H1 (cell line): ENCODE results near the gene OR1N1. TPM values are rescaled to one million over a fixed set of nuclear protein-coding genes. Genes with fewer than 3 reads are reported as not detected.

Experiments used
- CTCF ChIA-PET: fragments of 300-600 bp; sonication (Branson Sonifier 250); formaldehyde crosslinking; loops from one replicate; lab custom pipeline; 2021; ENCODE audit not compliant: partially characterized antibody; lab: Charles Lee
- POLR2A ChIA-PET: fragments of 300-600 bp; sonication (Branson Sonifier 250); formaldehyde crosslinking; loops from one replicate; lab custom pipeline; 2021; ENCODE audit warnings: inconsistent platforms; ENCODE audit not compliant: partially characterized antibody; lab: Charles Lee
- DNase-seq, 2 experiments: peaks; one replicate each; pipeline versions ENCODE4 v3.0.0 to v3.0.0-alpha.2; 2010 to 2022; ENCODE audit warnings: low spot score in 2 of 2, low read depth in 1 of 2, mixed read lengths in 1 of 2
- FAIRE-seq: peaks from 2 replicates; lab custom pipeline; 2011; peaks lifted over from hg19 to GRCh38; lab: Jason Lieb, UNC
- H2AFZ ChIP-seq: 2 replicates; pipeline ENCODE4 v1.8.1; 2012; ENCODE audit warnings: low read length, inconsistent platforms
- H2AK5ac ChIP-seq: 2 replicates; pipeline ENCODE4 v1.6.1; 2013; ENCODE audit warnings: low read depth, low read length
- H2BK120ac ChIP-seq: replicated peaks from 2 replicates; pipeline ENCODE3; 2013; ENCODE audit warnings: low read depth, low read length, inconsistent platforms
- H2BK12ac ChIP-seq: 2 replicates; pipeline ENCODE4 v1.6.1; 2013; ENCODE audit warnings: low read depth, low read length
- H2BK15ac ChIP-seq: 2 replicates; pipeline ENCODE4 v1.6.1; 2013; ENCODE audit warnings: low read length
- H2BK20ac ChIP-seq: 2 replicates; pipeline ENCODE4 v1.6.1; 2013; ENCODE audit warnings: low read length
- H2BK5ac ChIP-seq: 2 replicates; pipeline ENCODE4 v1.6.1; 2013; ENCODE audit warnings: low read depth, low read length
- H3K14ac ChIP-seq: 2 replicates; pipeline ENCODE4 v1.6.1; 2013; ENCODE audit warnings: inconsistent platforms; ENCODE audit not compliant: insufficient read length
- H3K18ac ChIP-seq: 2 replicates; pipeline ENCODE4 v1.6.1; 2013; ENCODE audit warnings: low read length; ENCODE audit errors: extremely low read depth
- H3K23ac ChIP-seq: 2 replicates; pipeline ENCODE4 v1.6.1; 2013; ENCODE audit warnings: inconsistent platforms; ENCODE audit not compliant: insufficient read length
- H3K23me2 ChIP-seq: 2 replicates; pipeline ENCODE4 v1.6.1; 2013; ENCODE audit warnings: low read depth, low read length
- H3K27ac ChIP-seq: 2 replicates; pipeline ENCODE4 v1.6.1; 2011; ENCODE audit warnings: low read depth, low read length, inconsistent platforms
- H3K27me3 ChIP-seq, 4 experiments: replicated peaks in 1 of 4; 1 replicate in 1 of 4; 2 replicates in 3 of 4; pipeline versions ENCODE4 v1.6.1 to v1.8.1; 2011 to 2013; ENCODE audit warnings: low read length in 3 of 4, mild to moderate bottlenecking in 3 of 4, inconsistent platforms in 2 of 4, mixed read lengths in 2 of 4, moderate library complexity in 1 of 4; ENCODE audit not compliant: control insufficient read depth in 3 of 4, insufficient read depth in 3 of 4; ENCODE audit errors: extremely low read depth in 1 of 4
- H3K36me3 ChIP-seq, 4 experiments: 2 replicates each; pipeline versions ENCODE4 v1.6.1 to v1.8.1; 2011 to 2013; ENCODE audit warnings: mild to moderate bottlenecking in 4 of 4, low read length in 3 of 4, moderate library complexity in 2 of 4, control low read depth in 1 of 4, inconsistent platforms in 1 of 4; ENCODE audit not compliant: insufficient read depth in 4 of 4, control insufficient read depth in 2 of 4
- H3K4ac ChIP-seq: replicated peaks from 2 replicates; pipeline ENCODE3; 2013; ENCODE audit warnings: low read length, low read depth, mixed read lengths, inconsistent platforms; ENCODE audit not compliant: insufficient read length
- H3K4me1 ChIP-seq, 4 experiments: replicated peaks in 1 of 4; 1 replicate in 1 of 4; 2 replicates in 3 of 4; pipeline versions ENCODE4 v1.6.1 to v1.8.1; 2011 to 2013; ENCODE audit warnings: low read length in 3 of 4, inconsistent platforms in 2 of 4, mixed read lengths in 1 of 4; ENCODE audit not compliant: insufficient read depth in 4 of 4, control insufficient read depth in 3 of 4
- H3K4me2 ChIP-seq, 2 experiments: 2 replicates each; pipeline versions ENCODE4 v1.6.1 to v1.8.1; 2011 to 2013; ENCODE audit warnings: low read depth in 2 of 2, low read length in 2 of 2, control low read depth in 1 of 2, inconsistent platforms in 1 of 2, mild to moderate bottlenecking in 1 of 2; ENCODE audit not compliant: insufficient read depth in 1 of 2
- H3K4me3 ChIP-seq, 4 experiments: fragments of 200-600, 300-600 bp in 1 of 4; sonication (generic), shearing (Covaris generic), sonication (Bioruptor Twin) in 1 of 4; 2 replicates each; pipeline versions ENCODE4 v1.5.1 to v1.8.1; 2011 to 2016; ENCODE audit warnings: low read length in 4 of 4, low read depth in 3 of 4, control low read depth in 2 of 4, inconsistent platforms in 2 of 4, mild to moderate bottlenecking in 2 of 4, mixed read lengths in 1 of 4, moderate library complexity in 1 of 4; ENCODE audit not compliant: insufficient read depth in 2 of 4; ENCODE audit errors: extremely low read depth in 1 of 4
- H3K56ac ChIP-seq: replicated peaks from 2 replicates; pipeline ENCODE3; 2013; ENCODE audit warnings: low read depth, mild to moderate bottlenecking, mixed read lengths, low read length, inconsistent platforms; ENCODE audit not compliant: insufficient read length
- H3K79me1 ChIP-seq: 2 replicates; pipeline ENCODE4 v1.6.1; 2013; ENCODE audit warnings: low read depth, low read length, control low read depth
- H3K79me2 ChIP-seq, 2 experiments: 2 replicates each; pipeline versions ENCODE4 v1.6.1 to v1.8.1; 2012 to 2013; ENCODE audit warnings: low read length in 2 of 2, mild to moderate bottlenecking in 2 of 2, inconsistent platforms in 1 of 2; ENCODE audit not compliant: insufficient read depth in 2 of 2, control insufficient read depth in 1 of 2
- H3K9ac ChIP-seq, 4 experiments: replicated peaks in 1 of 4; 1 replicate in 1 of 4; 2 replicates in 3 of 4; pipeline versions ENCODE4 v1.6.1 to v1.8.1; 2011 to 2013; ENCODE audit warnings: low read depth in 3 of 4, low read length in 3 of 4, control low read depth in 2 of 4, mild to moderate bottlenecking in 2 of 4, moderate library complexity in 2 of 4, inconsistent platforms in 1 of 4; ENCODE audit errors: extremely low read depth in 1 of 4
- H3K9me3 ChIP-seq, 2 experiments: 2 replicates each; pipeline versions ENCODE4 v1.6.1 to v1.8.1; 2012 to 2013; ENCODE audit warnings: mild to moderate bottlenecking in 2 of 2, moderate library complexity in 2 of 2, control low read depth in 1 of 2, inconsistent platforms in 1 of 2, low read depth in 1 of 2, low read length in 1 of 2, mixed read lengths in 1 of 2; ENCODE audit not compliant: insufficient read depth in 2 of 2
- H4K20me1 ChIP-seq, 2 experiments: replicated peaks in 1 of 2; 2 replicates each; pipeline versions ENCODE3 to v1.8.1; 2011 to 2013; ENCODE audit warnings: inconsistent platforms in 2 of 2, low read length in 2 of 2, mild to moderate bottlenecking in 1 of 2; ENCODE audit not compliant: insufficient read depth in 2 of 2, control insufficient read depth in 1 of 2
- H4K5ac ChIP-seq: 2 replicates; pipeline ENCODE4 v1.6.1; 2013; ENCODE audit warnings: low read length, low read depth, mixed read lengths, inconsistent platforms; ENCODE audit not compliant: insufficient read length
- H4K8ac ChIP-seq: 2 replicates; pipeline ENCODE4 v1.8.0; 2013; ENCODE audit warnings: mild to moderate bottlenecking, moderate library complexity, low read length, inconsistent platforms; ENCODE audit not compliant: insufficient read depth; ENCODE audit errors: extremely low read depth
- H4K91ac ChIP-seq: replicated peaks from 2 replicates; pipeline ENCODE3; 2013; ENCODE audit warnings: low read length, mixed read lengths, inconsistent platforms; ENCODE audit not compliant: insufficient read length
- BCL11A ChIP-seq, 2 experiments: IDR thresholded peaks; one replicate each; pipeline ENCODE4 v1.6.1; 2011; ENCODE audit warnings: low read depth in 2 of 2, low read length in 2 of 2, mild to moderate bottlenecking in 2 of 2
- CHD2 ChIP-seq: IDR thresholded peaks from 2 replicates; pipeline ENCODE4 v1.6.1; 2012; ENCODE audit warnings: low read length, improper control_type of control experiment
- CREB1 ChIP-seq: IDR thresholded peaks from 2 replicates; pipeline ENCODE4 v1.6.1; 2012; ENCODE audit warnings: inconsistent platforms
- EGR1 ChIP-seq: IDR thresholded peaks from 2 replicates; pipeline ENCODE4 v1.6.1; 2011; ENCODE audit warnings: low read depth, low read length, borderline replicate concordance
- EP300 ChIP-seq, 2 experiments: IDR thresholded peaks; 1 replicate in 1 of 2; 2 replicates in 1 of 2; pipeline ENCODE4 v1.6.1; 2011 to 2012; ENCODE audit warnings: low read depth in 2 of 2, low read length in 2 of 2, mild to moderate bottlenecking in 2 of 2, borderline replicate concordance in 1 of 2, inconsistent platforms in 1 of 2, moderate library complexity in 1 of 2
- GABPA ChIP-seq: IDR thresholded peaks from 2 replicates; pipeline ENCODE4 v1.6.1; 2011; ENCODE audit warnings: mild to moderate bottlenecking, low read length, moderate library complexity, borderline replicate concordance; ENCODE audit not compliant: insufficient read depth
- GTF2F1 ChIP-seq: IDR thresholded peaks from 2 replicates; pipeline ENCODE4 v1.6.1; 2012; ENCODE audit warnings: low read depth, low read length, improper control_type of control experiment, borderline replicate concordance
- JUN ChIP-seq: IDR thresholded peaks from 2 replicates; pipeline ENCODE4 v1.6.1; 2011; ENCODE audit warnings: low read depth, mild to moderate bottlenecking, improper control_type of control experiment, low read length
- JUND ChIP-seq: IDR thresholded peaks from 2 replicates; pipeline ENCODE4 v1.6.1; 2011; ENCODE audit warnings: mild to moderate bottlenecking, improper control_type of control experiment, low read length
- RAD21 ChIP-seq, 2 experiments: IDR thresholded peaks in 1 of 2; conservative IDR thresholded peaks in 1 of 2; 2 replicates each; pipeline ENCODE4 v1.6.1; 2011; ENCODE audit warnings: low read depth in 2 of 2, low read length in 2 of 2, improper control_type of control experiment in 1 of 2, inconsistent platforms in 1 of 2, mild to moderate bottlenecking in 1 of 2, moderate library complexity in 1 of 2
- SIN3A ChIP-seq, 2 experiments: IDR thresholded peaks in 1 of 2; conservative IDR thresholded peaks in 1 of 2; 2 replicates each; pipeline ENCODE4 v1.6.1; 2011 to 2012; ENCODE audit warnings: low read length in 2 of 2, improper control_type of control experiment in 1 of 2, low read depth in 1 of 2, mild to moderate bottlenecking in 1 of 2
- SIX5 ChIP-seq: IDR thresholded peaks from 2 replicates; pipeline ENCODE4 v1.6.1; 2011; ENCODE audit warnings: mild to moderate bottlenecking, low read depth, low read length
- SP4 ChIP-seq: IDR thresholded peaks from 2 replicates; pipeline ENCODE4 v1.6.1; 2012; ENCODE audit warnings: low read length, inconsistent platforms
- WGBS, 2 experiments: shearing (Covaris generic) in 1 of 2; methylation state at CpG; one replicate each; pipeline versions ENCODE4 v1.1.6 to v1.1.7; 2013 to 2015; ENCODE audit warnings: low lambda C conversion rate in 2 of 2, mixed read lengths in 2 of 2, inconsistent platforms in 1 of 2, low coverage in 1 of 2, missing lambda C conversion rate in 1 of 2; ENCODE audit not compliant: insufficient replicate concordance in 2 of 2, insufficient coverage in 1 of 2, insufficient read length in 1 of 2; ENCODE audit errors: extremely low coverage in 1 of 2, missing lambda C conversion rate in 1 of 2; 5-methylcytosine and 5-hydroxymethylcytosine counted together
- polyA plus RNA-seq, 7 experiments: library from polyadenylated mRNA; depleted of rRNA in 3 of 7; stranded (reverse) in 5 of 7; unstranded in 2 of 7; fragments of >200 nt in 5 of 7; fragments of 200-250 nt in 2 of 7; gene quantifications; 1 replicate in 5 of 7; 2 replicates in 1 of 7; 4 replicates in 1 of 7; pipeline versions ENCODE4 v1.2.1 to v1.2.3, GENCODE V29; 2011 to 2013; ENCODE audit warnings: missing spikeins in 2 of 7, mixed read lengths in 2 of 7
- total RNA-seq: library from RNA; stranded (reverse); fragmentation: NEBNext Ultra II Directional; extraction: Animal tissue kit (Norgen Biotek cat#: 25700); gene quantifications from 2 replicates; pipeline ENCODE4 v1.2.1, GENCODE V29; 2021
- TF ChIP-seq, protein P1 (sequence below): IDR thresholded peaks from 2 replicates; pipeline ENCODE4 v1.6.1; 2011; ENCODE audit warnings: low read depth, mild to moderate bottlenecking, low read length; ENCODE audit not compliant: insufficient read depth

The OR1N1 gene
- total and polyA plus RNA-seq, 2 of the 8 experiments (the other 6 are each of a cell fraction or from before 2014, with no cell fraction given): not detected

DNA sequence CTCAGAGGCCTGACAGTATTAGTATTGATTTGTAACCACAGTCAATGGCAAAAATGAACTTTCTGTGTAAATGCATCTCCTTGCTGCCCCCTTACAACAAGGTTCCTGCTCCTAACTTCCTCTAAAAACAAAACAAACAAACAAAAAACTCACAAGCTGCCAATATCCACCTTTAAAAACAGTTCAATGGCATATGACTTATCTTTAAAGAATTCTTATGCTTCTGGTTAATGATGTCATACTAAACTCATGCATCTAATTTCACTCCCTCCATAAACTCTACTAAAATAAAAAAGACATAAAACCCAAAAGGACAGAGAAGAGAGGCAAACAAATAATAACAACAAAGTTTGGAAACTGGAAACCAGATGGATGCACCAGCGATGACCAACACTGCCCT, 9.0 kb upstream of the OR1N1 start:
- Histone ChIP-seq H2BK5ac (no peak overlapping the region), H4K91ac (no peak overlapping the region), H3K79me2 (no peaks in the 10 kb centered on the region), H2AK5ac (no peak overlapping the region), H3K23me2 (no peaks in the 10 kb centered on the region), H3K36me3 (no peaks in the 10 kb centered on the region), H3K27me3 (no peaks in the 10 kb centered on the region), H2AFZ (no peak overlapping the region), H3K4me1 (no peaks in the 10 kb centered on the region), H3K4ac (no peak overlapping the region), H3K14ac (no peak overlapping the region), H4K5ac (no peak overlapping the region), H3K27ac (no peak overlapping the region), H3K79me1 (no peaks in the 10 kb centered on the region), H2BK15ac (no peak overlapping the region), H3K4me3 (no peak overlapping the region), H2BK120ac (no peak overlapping the region), H3K18ac (no peak overlapping the region), H3K4me2 (no peak overlapping the region), H2BK12ac (no peak overlapping the region), H3K9ac (no peak overlapping the region), H3K23ac (no peak overlapping the region), H3K56ac (no peak overlapping the region), H4K20me1 (no peaks in the 10 kb centered on the region), H4K8ac (no peak overlapping the region), H2BK20ac (no peak overlapping the region), H3K9me3 (peaks cover 13 to 36% of the 10 kb centered on the region in 2 experiments)
- CTCF ChIA-PET: interaction anchor here (0.8 kb wide), 1 partner anchor 273 kb away, joined by 3 read pairs; no protein-coding TSS in a partner anchor
- no peak for FAIRE-seq
- DNase-seq: no peak
- WGBS, 2 experiments: 95% methylated on average over 1 of the region's 1 CpG; no CpG with 5 or more reads in 1 of the 2 experiments
- POLR2A ChIA-PET: no interaction called here
- TF ChIP-seq GTF2F1: no peak
- TF ChIP-seq, protein P1, sequence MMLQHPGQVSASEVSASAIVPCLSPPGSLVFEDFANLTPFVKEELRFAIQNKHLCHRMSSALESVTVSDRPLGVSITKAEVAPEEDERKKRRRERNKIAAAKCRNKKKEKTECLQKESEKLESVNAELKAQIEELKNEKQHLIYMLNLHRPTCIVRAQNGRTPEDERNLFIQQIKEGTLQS: no peak
- no peak for TF ChIP-seq EGR1
- no peak for TF ChIP-seq RAD21 (IDR thresholded peaks at IDR 0.05 in 1 of 2, conservative IDR thresholded peaks at IDR 0.05 in 1 of 2; ENCODE audit: low read depth in 2 of 2, low read length in 2 of 2)
- TF ChIP-seq SIN3A (conservative IDR thresholded peaks at IDR 0.05 in 1 of 2, IDR thresholded peaks at IDR 0.05 in 1 of 2; ENCODE audit: low read depth in 1 of 2, low read length in 2 of 2): no peak
- no peak for TF ChIP-seq JUND
- no peak for TF ChIP-seq SIX5
- TF ChIP-seq BCL11A (IDR thresholded peaks at IDR 0.05; ENCODE audit: low read depth in 2 of 2, low read length in 2 of 2): no peak
- TF ChIP-seq CHD2: no peak
- TF ChIP-seq JUN: no peak
- TF ChIP-seq GABPA: no peak
- TF ChIP-seq EP300 (IDR thresholded peaks at IDR 0.05; ENCODE audit: borderline replicate concordance in 1 of 2, low read depth in 2 of 2, low read length in 2 of 2): no peak
- no peak for TF ChIP-seq CREB1
- TF ChIP-seq SP4: no peak
